NCI-H128 (cell line): ENCODE measurements around the gene NFYC.

Experiments
- DNase-seq: peaks from one replicate; lab custom pipeline; 2025; ENCODE audit not compliant: unreplicated experiment; lab: John Stamatoyannopoulos, UW

NFYC gene

DNA sequence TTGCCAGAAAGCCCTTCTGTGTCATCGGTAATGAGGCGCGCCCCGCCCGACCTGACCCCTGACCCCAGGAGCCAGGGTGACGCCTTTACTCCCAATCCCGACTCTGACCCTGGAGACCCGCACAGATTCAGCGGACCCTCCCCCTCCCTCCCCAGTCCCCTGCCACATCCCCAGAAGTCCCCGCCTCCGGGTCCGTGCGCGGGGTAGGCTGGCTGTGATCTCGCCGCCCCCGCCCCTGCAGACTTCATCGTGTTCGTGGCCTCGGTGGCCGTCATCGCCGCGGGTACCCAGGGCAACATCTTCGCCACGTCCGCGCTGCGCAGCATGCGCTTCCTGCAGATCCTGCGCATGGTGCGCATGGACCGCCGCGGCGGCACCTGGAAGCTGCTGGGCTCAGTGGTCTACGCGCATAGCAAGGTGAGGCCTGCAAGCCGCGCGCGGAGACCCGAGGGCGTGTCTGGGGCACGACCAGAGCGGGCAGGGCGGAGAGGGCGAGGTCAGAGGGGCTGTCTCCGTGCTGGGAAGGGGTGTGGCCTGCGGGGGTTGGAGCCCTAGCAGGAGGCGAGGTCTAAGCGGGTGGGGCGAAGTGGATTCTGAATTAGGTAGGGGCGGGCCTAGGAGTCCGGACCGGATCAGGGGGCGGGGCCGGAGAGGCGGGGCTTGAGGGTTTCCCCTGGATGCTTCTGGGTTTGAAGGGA, 126.9 kb downstream of the NFYC start:
- peak; percentile 31 for DNase-seq

DNA sequence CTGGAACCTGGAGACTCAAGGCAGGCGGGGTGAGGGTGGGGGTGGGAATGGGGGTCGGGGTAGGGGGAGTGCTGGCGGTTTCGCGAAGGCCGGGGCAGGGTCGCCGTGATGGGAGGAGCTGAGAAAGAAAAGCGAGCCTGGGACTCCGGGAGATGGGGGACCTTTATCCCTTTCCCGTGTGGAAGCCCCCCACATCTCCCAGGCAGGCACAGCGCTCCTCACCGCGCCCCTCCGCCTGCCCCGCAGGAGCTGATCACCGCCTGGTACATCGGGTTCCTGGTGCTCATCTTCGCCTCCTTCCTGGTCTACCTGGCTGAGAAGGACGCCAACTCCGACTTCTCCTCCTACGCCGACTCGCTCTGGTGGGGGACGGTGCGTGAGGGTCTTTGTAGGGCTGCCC, 127.6 kb downstream of the NFYC start:
- DNase-seq = no peak

DNA sequence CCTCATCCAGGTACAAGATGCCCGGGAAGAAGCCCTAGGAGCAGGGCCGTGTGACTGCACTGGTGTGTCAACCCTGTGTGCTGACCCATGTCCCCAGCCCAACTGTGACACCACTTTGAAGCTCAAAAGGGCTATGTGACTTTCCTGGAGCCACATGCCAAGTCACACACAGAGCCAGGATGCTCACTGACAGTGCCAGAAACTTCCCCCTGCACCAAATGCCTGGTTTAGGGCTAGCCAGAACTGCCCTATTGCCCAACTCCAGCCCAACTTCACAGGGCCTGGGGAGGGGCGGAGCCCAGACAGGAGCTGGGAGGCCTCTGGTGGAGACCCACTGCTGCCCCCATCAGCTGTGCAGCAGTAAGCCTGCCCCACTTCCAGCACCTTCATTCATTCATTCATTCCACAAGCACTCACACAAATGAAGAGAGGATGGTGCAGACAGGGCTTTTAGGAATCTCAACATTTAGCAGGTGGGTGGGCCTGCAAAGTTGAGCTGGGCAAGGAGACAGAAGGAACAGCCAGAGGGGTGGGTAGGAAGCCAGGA, 128.8 kb downstream of the NFYC start:
- DNase-seq = no peak
